HG03442 (cell line): Measurements from ENCODE around the gene WDR5.

Experiments used
- ATAC-seq: cut with Tn5 transposase; IDR thresholded peaks from one replicate; pipeline ENCODE4 v1.9.1; 2021; ENCODE audit warnings: mild to moderate bottlenecking, moderate library complexity; ENCODE audit not compliant: unreplicated experiment

The WDR5 gene

GRCh38 chr9:134172198-134173126, 36.6 kb downstream of the WDR5 start:
- no peak for ATAC-seq

GRCh38 chr9:134173127-134174072, 37.5 kb downstream of the WDR5 start:
- no peak for ATAC-seq

GRCh38 chr9:134174073-134174449, 38.2 kb downstream of the WDR5 start:
- no peak for ATAC-seq

- ATAC-seq: no peak
Measured at GRCh38 chr9:134174526-134175290, 38.8 kb downstream of the WDR5 start.

- ATAC-seq: no peak
Measured at GRCh38 chr9:134175291-134175807, 39.5 kb downstream of the WDR5 start.

- no peak for ATAC-seq
Measured at GRCh38 chr9:134175808-134176598, 40.1 kb downstream of the WDR5 start.

- ATAC-seq: no peak
Measured at GRCh38 chr9:134176599-134176968, 40.7 kb downstream of the WDR5 start.

GRCh38 chr9:134177186-134177585, 41.3 kb downstream of the WDR5 start:
- ATAC-seq: no peak

- no peak for ATAC-seq
Measured at GRCh38 chr9:134177624-134178393, 41.9 kb downstream of the WDR5 start.

GRCh38 chr9:134178394-134178767, 42.5 kb downstream of the WDR5 start:
- ATAC-seq: no peak

GRCh38 chr9:134178768-134179551, 43.1 kb downstream of the WDR5 start:
- no peak for ATAC-seq

- ATAC-seq: no peak
Measured at GRCh38 chr9:134179595-134179917, 43.7 kb downstream of the WDR5 start.

GRCh38 chr9:134179918-134180785, 44.3 kb downstream of the WDR5 start:
- no peak for ATAC-seq

GRCh38 chr9:134180786-134181647, 45.1 kb downstream of the WDR5 start:
- ATAC-seq: no peak

- ATAC-seq: no peak
Measured at GRCh38 chr9:134181648-134182034, 45.8 kb downstream of the WDR5 start.

- no peak for ATAC-seq
Measured at GRCh38 chr9:134182554-134183085, 46.7 kb downstream of the WDR5 start.
